SK-N-MC (cell line): Measurements from ENCODE around the gene ICE2.

Experiments
- EZH2 ChIP-seq: fragments of 200-600 bp; sonication (generic); IDR thresholded peaks from one replicate; pipeline ENCODE4 v1.6.1; 2017; ENCODE audit warnings: antibody characterized with exemption
- POLR2AphosphoS5 ChIP-seq: IDR thresholded peaks from 2 replicates; pipeline ENCODE4 v1.6.1; 2012; ENCODE audit warnings: mild to moderate bottlenecking, low read depth, low read length, borderline replicate concordance

GRCh38 chr15:60391722-60392315, 87.1 kb downstream of the ICE2 start:
- TF ChIP-seq EZH2 (no peak), POLR2AphosphoS5 (no peak)
